Transverse colon (tissue), 4 donors: Measurements from ENCODE around the gene FAM171A1. TPM values are rescaled to one million over a fixed set of nuclear protein-coding genes. Genes with fewer than 3 reads are reported as not detected.

Experiments used
- DNase-seq: peaks from one replicate; pipeline ENCODE4 v3.0.0-alpha.2; 2019
- H3K27ac ChIP-seq, 4 donors: fragments of 200-600 bp; sonication (generic); 2 replicates each; pipeline ENCODE4 v1.5.1; 2016 to 2018; ENCODE audit warnings: inconsistent platforms in 4 of 4
- H3K27me3 ChIP-seq: fragments of 200-600 bp; sonication (generic); 2 replicates; pipeline ENCODE4 v1.5.1; 2017; ENCODE audit warnings: inconsistent platforms
- H3K36me3 ChIP-seq, 4 donors: fragments of 200-600 bp; sonication (generic); 2 replicates each; pipeline ENCODE4 v1.5.1; 2017 to 2019; ENCODE audit warnings: inconsistent platforms in 4 of 4
- H3K4me1 ChIP-seq, 4 donors: fragments of 200-600 bp; sonication (generic); 2 replicates each; pipeline ENCODE4 v1.5.1; 2017 to 2020; ENCODE audit warnings: inconsistent platforms in 4 of 4
- H3K4me3 ChIP-seq, 4 donors: fragments of 200-600 bp; sonication (generic); 1 replicate in 1 of 4; 2 replicates in 3 of 4; pipeline versions ENCODE4 v1.5.1 to v1.6.1; 2017 to 2019; ENCODE audit warnings: inconsistent platforms in 4 of 4
- H3K9me3 ChIP-seq, 2 donors: fragments of 200-600 bp; sonication (generic); 2 replicates each; pipeline ENCODE4 v1.5.1; 2017 to 2019; ENCODE audit warnings: inconsistent platforms in 2 of 2
- EP300 ChIP-seq: sonication (generic); formaldehyde crosslinking; IDR thresholded peaks from one replicate; pipeline ENCODE4 v1.6.1; 2017; ENCODE audit warnings: antibody characterized with exemption, low read depth
- POLR2A ChIP-seq: fragments of 450-650 bp; IDR thresholded peaks from one replicate; pipeline ENCODE4 v1.6.1; 2016; ENCODE audit warnings: antibody characterized with exemption, mild to moderate bottlenecking, moderate library complexity
- POLR2AphosphoS5 ChIP-seq, 3 donors: sonication (generic); formaldehyde crosslinking; IDR thresholded peaks; one replicate each; pipeline ENCODE4 v1.6.1; 2016; ENCODE audit warnings: antibody characterized with exemption in 3 of 3
- WGBS, 2 donors: methylation state at CpG; one replicate each; pipeline ENCODE4 v1.1.5; 2018; ENCODE audit warnings: low coverage in 1 of 2; 5-methylcytosine and 5-hydroxymethylcytosine counted together
- in situ Hi-C, 4 donors: fragments of 200-750 bp; cut with MboI; loops; one replicate each; pipeline versions ENCODE4 v1.15.0 to v1.15.1; 2017; ENCODE audit warnings: low sequenced_read_pairs in 3 of 4, low pct_ligation_motif_present in 1 of 4, low pct_unique_long_range_greater_than_20kb in 1 of 4
- intact Hi-C: fragments of 100-400 bp; cut with DNase I; formaldehyde crosslinking; loops from one replicate; pipeline ENCODE4 v1.15.1; 2023; ENCODE audit warnings: low total_unique reads
- total RNA-seq, 4 donors: library from RNA; depleted of rRNA; stranded (reverse); fragments of >200 nt; gene quantifications; one replicate each; pipeline ENCODE4 v1.1.0, GENCODE V29; 2016
- TF ChIP-seq, protein P1 (sequence below), 5 experiments: fragments of 200-600 bp in 3 of 5; fragments of 450-650 bp in 2 of 5; sonication (generic) in 3 of 5; IDR thresholded peaks; 1 replicate in 2 of 5; 2 replicates in 3 of 5; pipeline ENCODE4 v1.5.1; 2016 to 2017; ENCODE audit warnings: antibody characterized with exemption in 5 of 5, inconsistent platforms in 3 of 5, mild to moderate bottlenecking in 2 of 5, moderate library complexity in 1 of 5

Gene FAM171A1
- total RNA-seq, 4 donors from 2014 or later, result 29.2 to 42.2 (median 38.2) TPM

DNA sequence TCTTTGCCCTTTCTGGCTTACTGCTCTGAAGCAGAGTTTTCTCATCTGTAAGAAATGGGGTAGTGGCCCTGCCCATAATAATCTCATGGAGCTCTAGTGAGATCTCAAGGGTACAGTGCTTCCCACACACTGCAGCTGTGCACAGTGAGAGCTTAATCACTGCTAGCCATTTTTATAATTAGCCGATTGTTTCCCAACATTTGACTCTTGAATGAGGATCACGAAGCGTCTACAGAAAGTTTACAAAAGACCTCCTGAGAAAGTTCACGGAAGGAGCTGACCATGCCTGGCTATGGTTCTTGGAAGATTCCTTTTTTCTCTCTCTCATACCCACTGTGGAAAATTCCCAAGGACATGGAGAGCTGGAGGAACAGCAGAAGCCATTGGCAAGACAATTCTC is 70.4 kb downstream of the FAM171A1 start:
- Histone ChIP-seq H3K36me3 (no peaks in the 10 kb centered on the region), H3K4me1 (peaks cover 0 to 9% (median 0%) of the 10 kb centered on the region in 4 donors), H3K27me3 (no peaks in the 10 kb centered on the region), H3K27ac (no peak overlapping the region), H3K4me3 (no peak overlapping the region), H3K9me3 (no peaks in the 10 kb centered on the region)
- TF ChIP-seq, protein P1, sequence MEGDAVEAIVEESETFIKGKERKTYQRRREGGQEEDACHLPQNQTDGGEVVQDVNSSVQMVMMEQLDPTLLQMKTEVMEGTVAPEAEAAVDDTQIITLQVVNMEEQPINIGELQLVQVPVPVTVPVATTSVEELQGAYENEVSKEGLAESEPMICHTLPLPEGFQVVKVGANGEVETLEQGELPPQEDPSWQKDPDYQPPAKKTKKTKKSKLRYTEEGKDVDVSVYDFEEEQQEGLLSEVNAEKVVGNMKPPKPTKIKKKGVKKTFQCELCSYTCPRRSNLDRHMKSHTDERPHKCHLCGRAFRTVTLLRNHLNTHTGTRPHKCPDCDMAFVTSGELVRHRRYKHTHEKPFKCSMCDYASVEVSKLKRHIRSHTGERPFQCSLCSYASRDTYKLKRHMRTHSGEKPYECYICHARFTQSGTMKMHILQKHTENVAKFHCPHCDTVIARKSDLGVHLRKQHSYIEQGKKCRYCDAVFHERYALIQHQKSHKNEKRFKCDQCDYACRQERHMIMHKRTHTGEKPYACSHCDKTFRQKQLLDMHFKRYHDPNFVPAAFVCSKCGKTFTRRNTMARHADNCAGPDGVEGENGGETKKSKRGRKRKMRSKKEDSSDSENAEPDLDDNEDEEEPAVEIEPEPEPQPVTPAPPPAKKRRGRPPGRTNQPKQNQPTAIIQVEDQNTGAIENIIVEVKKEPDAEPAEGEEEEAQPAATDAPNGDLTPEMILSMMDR (IDR thresholded peaks at IDR 0.05), result no peak
- no peak for TF ChIP-seq EP300
- TF ChIP-seq POLR2A, result no peak
- TF ChIP-seq POLR2AphosphoS5 (IDR thresholded peaks at IDR 0.05), result no peak
- 85 to 96% methylated on average over 4 of the region's 4 CpGs for WGBS, 2 donors
- intact Hi-C loops (no loop called here), in situ Hi-C loops (no loop called here)
- no peak for DNase-seq

GRCh38 chr10:15300145-15300544 is 70.9 kb downstream of the FAM171A1 start:
- in situ Hi-C loops, result no loop called here
- Histone ChIP-seq H3K4me1 (peaks cover 0 to 13% (median 0%) of the 10 kb centered on the region in 4 donors), H3K27ac (no peak overlapping the region), H3K27me3 (no peaks in the 10 kb centered on the region), H3K9me3 (no peaks in the 10 kb centered on the region), H3K36me3 (no peaks in the 10 kb centered on the region), H3K4me3 (no peak overlapping the region)
- TF ChIP-seq EP300, result no peak
- TF ChIP-seq POLR2AphosphoS5 (IDR thresholded peaks at IDR 0.05), result no peak
- TF ChIP-seq, protein P1 (IDR thresholded peaks at IDR 0.05), result no peak
- no peak for TF ChIP-seq POLR2A
- no peak for DNase-seq
- 69 to 94% methylated on average over 2 of the region's 2 CpGs for WGBS, 2 donors
- intact Hi-C loops, result no loop called here

DNA sequence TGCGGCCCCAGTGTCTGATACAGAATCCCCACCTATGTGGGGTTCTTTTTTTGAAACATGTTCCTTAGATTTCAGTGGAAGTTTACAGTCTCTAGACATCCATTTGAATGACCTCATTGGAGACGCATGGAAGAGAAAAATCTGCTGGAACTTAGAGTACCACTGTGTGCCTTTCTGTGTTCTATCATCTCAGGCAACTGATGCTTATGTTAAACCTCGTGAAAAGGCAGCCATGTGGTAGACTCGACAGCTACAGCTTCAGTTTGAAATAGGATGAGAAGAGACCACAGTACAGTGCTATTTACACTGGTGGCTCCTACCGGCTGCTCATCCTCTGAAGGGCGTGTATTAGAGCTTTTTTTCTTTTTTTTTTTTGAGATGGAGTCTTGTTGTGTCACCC is 74.4 kb downstream of the FAM171A1 start:
- intact Hi-C loops, result no loop called here
- Histone ChIP-seq H3K4me1 (peaks cover 0 to 8% (median 0%) of the 10 kb centered on the region in 4 donors), H3K4me3 (no peak overlapping the region), H3K27ac (no peak overlapping the region), H3K27me3 (no peaks in the 10 kb centered on the region), H3K36me3 (no peaks in the 10 kb centered on the region), H3K9me3 (no peaks in the 10 kb centered on the region)
- TF ChIP-seq EP300 (no peak), POLR2AphosphoS5 (IDR thresholded peaks at IDR 0.05) (no peak), POLR2A (no peak)
- TF ChIP-seq, protein P1 (IDR thresholded peaks at IDR 0.05), result no peak
- no peak for DNase-seq
- in situ Hi-C loops, result no loop called here
- whole genome bisulfite sequencing, 2 donors, result 71 to 72% methylated on average over 3 to 6 of the region's 6 CpGs

DNA sequence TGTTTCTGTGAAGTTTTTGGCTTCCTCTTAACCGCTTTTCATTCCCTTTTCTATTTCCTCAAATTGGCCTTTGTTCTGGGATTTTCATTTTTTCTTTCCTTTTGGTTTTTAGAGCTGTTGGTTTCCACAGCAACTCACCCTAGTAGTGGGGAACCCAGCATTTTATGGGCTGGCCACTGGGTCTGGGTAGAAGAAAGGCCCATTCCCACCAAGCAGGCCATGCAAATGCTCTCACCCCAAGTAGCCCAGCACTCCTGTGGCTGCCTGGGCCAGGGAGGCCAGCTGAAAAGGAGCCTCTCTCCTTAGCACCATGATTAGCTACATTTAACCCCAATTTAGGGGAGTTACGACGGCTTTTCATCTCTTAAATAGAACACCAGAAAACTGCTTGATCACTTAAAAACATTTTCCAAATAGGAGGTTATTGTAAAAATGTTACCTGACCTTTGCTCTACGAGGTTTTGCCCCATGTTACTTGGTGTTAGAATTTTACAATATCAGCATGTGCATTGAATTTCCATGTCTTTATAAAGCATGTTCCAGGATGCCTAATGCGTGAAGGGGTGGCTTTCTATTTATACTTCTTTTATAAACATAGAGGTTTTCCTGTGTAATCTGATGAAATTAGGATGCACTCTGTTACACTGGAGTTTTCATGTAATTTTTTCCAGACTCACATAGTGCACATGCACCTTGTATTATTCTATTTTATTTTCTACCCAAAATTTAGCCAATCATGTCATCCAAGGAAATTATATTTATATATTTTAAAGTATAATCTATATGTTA is 75.4 kb downstream of the FAM171A1 start:
- no peak for DNase-seq
- H3K27me3 ChIP-seq, result no peaks in the 10 kb centered on the region
- TF ChIP-seq POLR2A, result no peak
- TF ChIP-seq, protein P1 (IDR thresholded peaks at IDR 0.05), result no peak
- no peak for TF ChIP-seq POLR2AphosphoS5 (IDR thresholded peaks at IDR 0.05)
- no peak for TF ChIP-seq EP300
- no peaks in the 10 kb centered on the region for H3K9me3 ChIP-seq
- WGBS, 2 donors, result 80 to 82% methylated on average over 5 of the region's 5 CpGs
- in situ Hi-C loops (no loop called here), intact Hi-C loops (no loop called here)
- no peak overlapping the region for H3K27ac ChIP-seq
- no peaks in the 10 kb centered on the region for H3K36me3 ChIP-seq
- no peak overlapping the region for H3K4me3 ChIP-seq
- peaks cover 0 to 8% (median 0%) of the 10 kb centered on the region in 4 donors for H3K4me1 ChIP-seq
